NCI-H2196 (cell line): Measurements from ENCODE around the gene TAF1.
"Not testable (repeated sequence)": the region's sequence is repeated elsewhere in the genome, so short reads cannot be mapped to it uniquely, and the experiment has no call there.

Experiments
- DNase-seq: peaks from one replicate; lab custom pipeline; 2025; ENCODE audit not compliant: unreplicated experiment; lab: John Stamatoyannopoulos, UW

Gene TAF1

GRCh38 chrX:71416260-71416659 lies 50.1 kb downstream of the TAF1 start:
- not testable (repeated sequence) for DNase-seq

GRCh38 chrX:71420686-71421085 lies 54.5 kb downstream of the TAF1 start:
- no peak for DNase-seq

GRCh38 chrX:71432733-71433132 lies 66.6 kb downstream of the TAF1 start:
- no peak for DNase-seq

- no peak for DNase-seq
Measured at GRCh38 chrX:71438750-71439149, 72.6 kb downstream of the TAF1 start.

- no peak for DNase-seq
Measured at GRCh38 chrX:71439420-71439819, 73.3 kb downstream of the TAF1 start.

- DNase-seq: no peak
Measured at GRCh38 chrX:71439896-71440295, 73.7 kb downstream of the TAF1 start.

GRCh38 chrX:71440401-71440800 lies 74.2 kb downstream of the TAF1 start:
- no peak for DNase-seq

- not testable (repeated sequence) for DNase-seq
Measured at GRCh38 chrX:71441809-71442208, 75.7 kb downstream of the TAF1 start.

- no peak for DNase-seq
Measured at GRCh38 chrX:71450433-71451106, 84.4 kb downstream of the TAF1 start.

GRCh38 chrX:71451518-71451917 lies 85.4 kb downstream of the TAF1 start:
- DNase-seq: not testable (repeated sequence)

- no peak for DNase-seq
Measured at GRCh38 chrX:71453056-71453455, 86.9 kb downstream of the TAF1 start.

GRCh38 chrX:71454222-71454621 lies 88.1 kb downstream of the TAF1 start:
- no peak for DNase-seq

GRCh38 chrX:71458866-71459265 lies 92.7 kb downstream of the TAF1 start:
- no peak for DNase-seq

- no peak for DNase-seq
Measured at GRCh38 chrX:71464968-71465367, 98.8 kb downstream of the TAF1 start.

GRCh38 chrX:71466979-71467523 lies 100.9 kb downstream of the TAF1 start:
- DNase-seq: no peak

- DNase-seq: no peak
Measured at GRCh38 chrX:71475785-71476540, 109.8 kb downstream of the TAF1 start.

GRCh38 chrX:71482228-71482958 lies 116.2 kb downstream of the TAF1 start:
- DNase-seq: no peak

GRCh38 chrX:71487814-71488213 lies 121.7 kb downstream of the TAF1 start:
- no peak for DNase-seq

- no peak for DNase-seq
Measured at GRCh38 chrX:71489540-71489939, 123.4 kb downstream of the TAF1 start.

GRCh38 chrX:71492231-71493065 lies 126.3 kb downstream of the TAF1 start:
- no peak for DNase-seq

GRCh38 chrX:71493111-71493613 lies 127.0 kb downstream of the TAF1 start:
- no peak for DNase-seq
